T-helper 22 cell (primary cell): ENCODE measurements around the gene NOS1AP.
"Not testable (repeated sequence)": the region's sequence is repeated elsewhere in the genome, so short reads cannot be mapped to it uniquely, and the experiment has no call there.

Experiments
- DNase-seq: peaks from one replicate; pipeline ENCODE4 v3.0.0-alpha.2; 2020; ENCODE audit warnings: low read depth

NOS1AP gene

GRCh38 chr1:162416215-162416614, 346.7 kb downstream of the NOS1AP start:
- no peak for DNase-seq

GRCh38 chr1:162416909-162417308, 347.4 kb downstream of the NOS1AP start:
- no peak for DNase-seq

- no peak for DNase-seq
Measured at GRCh38 chr1:162417650-162418049, 348.2 kb downstream of the NOS1AP start.

- not testable (repeated sequence) for DNase-seq
Measured at GRCh38 chr1:162418584-162418983, 349.1 kb downstream of the NOS1AP start.

- DNase-seq, result not testable (repeated sequence)
Measured at GRCh38 chr1:162419450-162419931, 350.0 kb downstream of the NOS1AP start.
